GDM1 (cell line): ENCODE data around the gene PUDP.
"Not testable (repeated sequence)": the region's sequence is repeated elsewhere in the genome, so short reads cannot be mapped to it uniquely, and the experiment has no call there.

Source experiments
- DNase-seq: peaks from one replicate; lab custom pipeline; 2025; lab: John Stamatoyannopoulos, UW

Gene PUDP

GRCh38 chrX:7109049-7109531 lies 38.9 kb downstream of the PUDP start:
- DNase-seq: peak; percentile 18

DNA sequence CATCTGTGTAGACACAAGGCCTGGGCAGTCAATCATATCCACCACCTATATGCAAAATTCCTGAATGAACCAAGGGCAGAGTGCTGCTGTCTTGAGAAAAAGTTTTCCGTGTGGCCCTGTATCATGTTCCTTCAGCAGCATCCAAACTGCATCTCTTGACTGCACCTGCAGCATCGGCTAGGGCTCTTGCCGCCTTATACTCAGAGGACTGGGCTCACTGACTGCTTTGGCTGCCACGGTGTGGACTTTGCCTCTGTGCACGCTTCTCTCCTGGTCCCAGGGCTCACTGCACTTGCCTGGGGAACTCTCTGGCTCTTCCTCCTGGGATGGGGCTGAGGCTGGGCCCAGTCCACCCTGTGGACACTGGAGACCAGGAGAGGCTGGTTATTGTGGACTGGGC lies 39.9 kb downstream of the PUDP start:
- DNase-seq: no peak

DNA sequence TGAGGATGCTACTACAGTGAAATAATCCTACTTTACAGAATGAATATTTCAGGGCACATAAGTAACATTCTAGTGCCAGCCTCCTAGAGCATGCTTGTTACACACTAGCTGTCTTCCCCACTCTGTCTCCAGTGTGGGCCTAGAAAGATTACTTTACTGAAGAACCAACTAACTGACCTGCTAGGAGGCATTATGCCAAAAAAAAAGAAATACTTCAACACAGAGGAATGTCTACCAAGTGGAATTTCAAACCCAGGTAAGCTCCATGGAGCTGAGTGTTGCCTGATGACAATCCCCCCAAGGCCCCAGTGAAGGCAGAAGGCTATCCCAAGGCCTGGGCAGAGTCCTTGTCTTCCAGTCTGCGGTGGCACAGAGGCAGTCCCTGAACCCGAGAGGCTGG lies 41.3 kb downstream of the PUDP start:
- no peak for DNase-seq

- no peak for DNase-seq
These were observed 45.8 kb downstream of the PUDP start for GRCh38 chrX:7102119-7102518.

GRCh38 chrX:7100022-7100421 lies 47.9 kb downstream of the PUDP start:
- no peak for DNase-seq

DNA sequence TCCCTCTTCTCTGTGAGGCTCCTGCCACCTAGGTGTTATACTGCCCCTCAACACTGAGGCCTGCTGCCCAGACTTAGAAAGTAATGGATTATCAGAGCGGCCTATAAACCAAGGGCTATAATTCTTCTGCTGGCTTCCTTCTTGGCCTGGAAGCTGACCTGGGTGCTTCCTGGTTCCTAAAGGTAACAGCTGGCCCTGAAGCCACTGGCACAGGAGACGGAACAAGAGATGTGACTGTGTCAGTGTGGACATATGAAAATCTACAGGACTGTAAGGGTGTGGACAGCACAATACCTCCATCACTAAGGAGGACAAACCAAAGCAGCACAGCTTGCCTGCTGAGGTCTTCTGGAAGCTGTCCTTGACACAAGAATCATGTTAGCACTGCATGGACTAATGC lies 52.3 kb downstream of the PUDP start:
- DNase-seq: not testable (repeated sequence)

DNA sequence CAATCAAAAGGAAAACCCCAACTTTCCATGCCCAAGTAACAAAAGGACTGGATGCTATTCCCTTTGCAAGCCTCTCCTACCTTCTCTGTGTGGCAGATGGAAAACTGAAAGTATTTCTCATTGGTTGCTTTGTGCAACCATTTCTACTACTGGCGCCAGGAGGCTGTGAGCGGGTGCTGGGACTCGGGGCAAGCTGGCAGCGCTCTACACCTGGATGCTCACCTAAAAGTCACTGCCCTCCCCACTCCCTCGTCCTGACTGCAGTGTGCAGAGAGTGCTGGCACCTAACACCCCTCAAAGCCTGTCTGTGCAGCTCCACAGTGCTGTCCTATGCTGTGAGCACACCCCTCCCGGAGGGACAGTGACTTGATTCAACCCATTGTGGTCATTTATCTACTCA lies 54.6 kb downstream of the PUDP start:
- DNase-seq: no peak

DNA sequence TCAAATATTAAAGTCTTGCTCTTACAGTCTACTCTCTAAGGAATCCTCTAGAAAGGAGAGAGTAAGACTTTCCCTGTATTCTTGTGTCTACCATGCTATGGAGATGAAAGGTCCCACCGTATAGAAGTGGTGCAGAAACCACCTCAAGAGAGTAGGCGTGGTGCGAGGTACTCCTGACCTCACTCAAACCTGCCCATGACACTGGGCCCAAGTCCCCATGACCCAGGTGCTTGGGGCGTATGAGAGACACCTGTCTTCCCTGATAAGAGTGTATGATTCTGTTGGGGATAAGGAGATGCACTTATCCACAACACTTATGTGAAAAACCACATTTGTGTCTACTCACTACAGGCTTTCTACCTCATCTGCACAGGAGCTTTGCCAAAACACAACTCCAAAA lies 55.4 kb downstream of the PUDP start:
- no peak for DNase-seq

GRCh38 chrX:7091923-7092322 lies 56.0 kb downstream of the PUDP start:
- no peak for DNase-seq

- DNase-seq: no peak
These were observed 57.3 kb downstream of the PUDP start for GRCh38 chrX:7090641-7091040.

DNA sequence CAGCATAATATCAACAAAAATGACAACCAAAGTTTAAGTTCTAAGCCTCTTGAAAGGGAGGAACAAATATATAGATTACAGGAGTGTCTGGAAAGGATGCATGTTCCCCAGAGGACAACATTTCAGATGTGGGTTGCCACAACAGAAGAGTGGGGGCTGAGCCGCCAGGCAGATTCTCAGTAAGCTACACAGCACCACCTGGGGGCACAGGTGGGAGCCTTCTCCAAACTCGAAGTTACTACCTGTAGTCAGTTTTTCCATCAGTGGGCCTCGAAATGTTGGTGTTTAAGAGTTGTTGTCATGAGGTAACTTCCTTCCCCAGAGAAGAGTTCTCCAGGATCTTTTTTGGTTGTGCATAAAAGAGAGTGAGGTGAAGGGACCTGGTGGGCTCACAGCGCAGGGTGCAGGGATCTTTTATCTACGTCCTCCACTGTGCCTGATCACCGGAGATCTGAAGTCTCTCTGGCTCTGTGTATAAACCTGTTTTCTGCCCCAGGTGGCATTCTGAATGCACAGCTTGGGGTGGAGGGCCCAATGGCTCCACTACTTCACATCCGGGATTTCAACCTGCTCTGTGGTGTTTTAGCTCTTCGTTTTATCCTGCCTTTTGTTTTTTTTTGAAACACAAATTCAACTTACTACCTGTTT lies 58.9 kb downstream of the PUDP start:
- DNase-seq: no peak

GRCh38 chrX:7086384-7086783 lies 61.6 kb downstream of the PUDP start:
- DNase-seq: peak; percentile 15

GRCh38 chrX:7085879-7086278 lies 62.1 kb downstream of the PUDP start:
- DNase-seq: no peak

GRCh38 chrX:7084841-7085240 lies 63.1 kb downstream of the PUDP start:
- no peak for DNase-seq

GRCh38 chrX:7083468-7084396 lies 64.2 kb downstream of the PUDP start:
- DNase-seq: peak; percentile 78

DNA sequence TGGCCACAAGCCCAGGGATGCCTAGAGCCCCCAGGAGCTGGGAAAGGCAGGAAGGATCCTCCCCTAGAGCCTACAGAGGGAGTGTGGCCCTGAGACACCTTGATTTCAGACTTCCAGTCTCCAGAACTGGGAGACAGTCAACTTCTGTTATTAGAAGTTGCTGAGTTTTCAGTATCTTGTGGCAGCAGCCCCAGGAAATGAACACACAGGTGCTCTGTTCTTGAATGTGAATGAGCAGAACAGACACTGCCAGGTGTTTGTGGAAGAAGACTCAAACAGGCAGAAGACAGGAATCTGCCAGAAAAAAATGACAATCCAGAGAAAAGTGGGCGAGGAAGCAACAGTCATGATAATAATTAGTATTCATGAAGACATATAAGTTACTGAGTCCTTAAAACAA lies 64.9 kb downstream of the PUDP start:
- DNase-seq: no peak

GRCh38 chrX:7082556-7082955 lies 65.4 kb downstream of the PUDP start:
- DNase-seq: no peak

DNA sequence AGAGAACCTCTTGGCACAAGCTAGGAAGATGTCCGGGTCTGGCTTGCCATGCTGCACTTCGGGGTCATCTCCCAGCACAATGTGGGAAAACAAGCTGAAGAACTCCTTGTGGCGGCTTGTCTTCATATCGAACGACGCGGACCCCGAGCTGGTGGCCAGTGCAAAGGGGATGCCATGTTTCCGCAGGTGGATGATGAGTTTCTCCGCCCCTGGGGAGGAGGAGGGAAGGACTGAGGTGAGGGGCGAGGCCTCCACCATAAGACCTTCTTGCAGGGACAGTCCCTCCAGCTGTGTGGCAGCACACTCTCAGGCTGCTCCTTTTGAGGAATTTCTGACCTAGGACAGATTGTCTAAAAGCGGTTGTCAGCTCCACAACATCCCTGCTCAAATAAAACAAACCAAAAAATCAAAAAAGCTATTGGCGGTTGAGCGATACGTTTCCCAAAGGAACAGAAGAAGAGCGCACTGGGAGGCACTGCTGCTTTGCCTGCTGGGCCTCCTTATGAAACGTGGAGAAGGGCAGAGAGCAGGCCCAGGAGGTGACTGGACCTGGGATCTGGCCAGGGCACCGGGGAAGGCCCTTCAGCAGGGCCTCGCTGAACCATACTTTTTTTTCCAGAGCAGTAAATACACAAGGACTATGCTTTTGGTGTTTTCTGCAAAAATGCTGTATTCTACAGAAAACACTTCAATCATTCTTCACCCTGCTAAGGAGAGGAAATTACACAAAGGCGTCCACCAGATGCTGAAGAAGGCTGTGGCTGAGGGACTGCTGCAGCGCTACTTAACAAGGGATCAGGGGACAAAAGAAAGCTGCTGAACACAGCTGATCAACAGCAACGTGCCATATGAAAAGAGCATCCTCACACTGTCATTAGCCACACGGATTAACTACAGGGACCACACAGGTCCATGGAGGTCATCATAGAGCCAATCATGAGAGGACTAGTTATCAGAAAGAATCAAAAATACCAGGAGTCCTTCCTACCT lies 70.4 kb downstream of the PUDP start:
- no peak for DNase-seq

DNA sequence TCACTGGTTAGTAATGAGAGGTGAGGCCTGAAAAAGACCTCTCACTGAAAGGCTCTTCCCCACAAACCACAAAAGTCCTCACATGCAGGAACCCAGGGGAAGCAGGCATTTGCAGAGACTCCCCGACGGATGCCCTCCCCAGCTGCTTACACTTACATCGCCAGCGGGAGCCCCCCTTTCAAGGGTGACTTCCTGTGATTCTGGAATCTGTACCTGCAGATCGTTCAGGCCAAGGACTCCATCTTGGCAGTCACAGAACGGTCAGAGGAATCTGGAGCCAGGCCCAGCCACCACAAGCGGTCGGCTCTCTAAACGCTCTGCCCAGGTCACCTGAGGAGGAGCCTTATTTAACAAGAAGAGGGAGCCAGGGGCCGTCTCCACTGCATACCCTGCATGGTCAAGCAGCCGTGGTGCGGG lies 71.7 kb downstream of the PUDP start:
- no peak for DNase-seq

DNA sequence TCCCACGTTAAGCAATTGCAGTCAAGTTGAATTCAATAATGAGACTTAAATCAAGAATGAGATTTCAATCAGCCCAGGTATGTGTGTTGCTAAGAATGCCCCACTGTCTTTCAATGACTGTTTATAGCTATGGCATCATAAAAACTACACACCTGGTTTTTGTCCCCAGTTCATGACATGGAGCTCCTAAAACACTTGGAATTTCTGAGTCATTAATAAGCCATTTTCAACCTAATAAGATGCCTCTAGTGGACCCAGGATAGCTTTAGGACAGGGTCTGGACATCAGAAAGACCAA lies 73.1 kb downstream of the PUDP start:
- DNase-seq: no peak

DNA sequence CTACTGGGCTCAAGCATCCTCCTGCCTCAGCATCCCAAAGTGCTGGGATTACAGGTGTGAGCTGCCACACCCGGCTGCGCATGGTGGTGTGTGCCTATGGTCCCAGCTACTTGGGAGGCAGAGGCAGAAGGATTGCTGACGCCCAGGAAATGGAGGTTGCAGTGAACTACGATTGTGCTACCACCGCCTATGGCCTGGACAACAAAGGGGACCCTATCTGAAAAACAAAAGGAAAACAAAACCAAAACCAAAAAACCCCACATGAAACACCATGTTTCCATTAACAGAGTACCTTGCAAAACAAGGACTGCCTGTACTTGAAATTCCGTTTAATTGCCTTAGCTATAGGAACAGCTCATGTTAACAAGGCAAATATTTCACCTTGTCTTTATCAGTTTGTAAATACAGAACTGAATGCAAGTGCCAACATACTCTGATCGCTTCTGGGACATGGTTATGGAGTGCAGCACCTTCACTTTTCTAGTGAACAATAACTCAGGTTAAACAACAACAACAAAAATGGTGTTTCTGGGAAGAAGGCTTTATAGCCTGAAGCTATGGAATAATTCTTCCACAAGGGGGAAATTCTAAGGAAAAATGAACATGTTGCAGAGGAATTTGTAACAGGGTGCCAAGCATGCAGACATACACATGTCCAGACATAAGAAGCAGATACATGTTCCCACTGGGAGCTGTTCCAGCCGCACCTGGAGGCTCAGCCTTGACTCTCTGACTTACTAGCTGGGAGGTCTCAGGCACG lies 73.6 kb downstream of the PUDP start:
- no peak for DNase-seq

DNA sequence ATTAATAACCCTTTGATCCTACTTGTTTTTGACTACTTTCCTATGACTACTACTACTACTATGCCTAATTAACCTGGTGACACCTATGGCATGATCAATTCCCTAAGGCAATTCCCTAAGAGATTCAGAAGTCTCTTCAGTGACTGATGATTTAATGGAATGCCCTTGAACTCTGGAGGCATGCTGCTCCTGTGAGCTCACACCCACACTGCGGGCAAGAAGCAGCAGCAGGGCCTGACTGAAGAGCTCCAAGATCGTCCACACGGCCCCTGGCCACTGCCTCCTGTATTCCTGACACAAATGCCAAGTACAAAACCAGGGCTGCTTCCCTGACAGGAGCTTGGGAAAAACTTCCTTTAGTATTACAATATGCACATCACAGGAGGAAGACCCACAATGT lies 74.6 kb downstream of the PUDP start:
- no peak for DNase-seq
